HepG2 (cell line): ENCODE data around the gene RAD23A. TPM values are rescaled to one million over a fixed set of nuclear protein-coding genes. Genes with fewer than 3 reads are reported as not detected.

ENCODE experiments used
- ATF7-NPFF ChIP-seq: sonication (generic); formaldehyde crosslinking; IDR thresholded peaks from 2 replicates; pipeline ENCODE4 v1.8.1; 2023; ENCODE audit warnings: mild to moderate bottlenecking, low read depth, missing genetic modification reagents, moderate library complexity
- CSRNP2 ChIP-seq: sonication (generic); formaldehyde crosslinking; conservative IDR thresholded peaks from 2 replicates; pipeline ENCODE4 v1.8.0; 2022; ENCODE audit warnings: low read depth, missing genetic modification reagents
- FOSL1 ChIP-seq: sonication (generic); formaldehyde crosslinking; IDR thresholded peaks from 2 replicates; pipeline ENCODE4 v1.9.0; 2021; ENCODE audit warnings: missing genetic modification reagents, borderline replicate concordance
- HNRNPUL1 ChIP-seq: fragments of 200-400 bp; formaldehyde crosslinking; IDR thresholded peaks from 2 replicates; pipeline ENCODE4 v1.6.1; 2017; ENCODE audit warnings: low read depth, mild to moderate bottlenecking, low read length, moderate library complexity
- ISL2 ChIP-seq: sonication (generic); formaldehyde crosslinking; IDR thresholded peaks from 2 replicates; pipeline ENCODE4 v1.5.0; 2020; ENCODE audit warnings: missing genetic modification reagents
- PAXIP1 ChIP-seq: sonication (generic); formaldehyde crosslinking; conservative IDR thresholded peaks from 2 replicates; pipeline ENCODE4 v1.4.0; 2020; ENCODE audit warnings: mild to moderate bottlenecking, missing genetic modification reagents, moderate library complexity
- PRMT3 ChIP-seq: sonication (generic); formaldehyde crosslinking; IDR thresholded peaks from 2 replicates; pipeline ENCODE4 v1.8.1; 2022; ENCODE audit warnings: low read depth, mild to moderate bottlenecking, moderate library complexity, missing genetic modification reagents, borderline replicate concordance
- SIX1 ChIP-seq: sonication (generic); formaldehyde crosslinking; IDR thresholded peaks from 2 replicates; pipeline ENCODE4 v1.4.0; 2020; ENCODE audit warnings: missing genetic modification reagents, borderline replicate concordance
- SNRNP70 ChIP-seq: fragments of 200-400 bp; formaldehyde crosslinking; IDR thresholded peaks from 2 replicates; pipeline ENCODE4 v1.6.1; 2017; ENCODE audit warnings: mild to moderate bottlenecking, low read depth, low read length, moderate library complexity
- SRSF4 ChIP-seq: fragments of 200-400 bp; formaldehyde crosslinking; IDR thresholded peaks from one replicate; pipeline ENCODE4 v1.6.1; 2018; ENCODE audit warnings: mild to moderate bottlenecking, low read depth, low read length, moderate library complexity; ENCODE audit not compliant: poor library complexity, severe bottlenecking
- ZMAT5 ChIP-seq: sonication (generic); formaldehyde crosslinking; IDR thresholded peaks from 2 replicates; pipeline ENCODE4 v1.5.0; 2020; ENCODE audit warnings: mild to moderate bottlenecking, low read depth, missing genetic modification reagents, borderline replicate concordance
- ZNF138 ChIP-seq: sonication (generic); formaldehyde crosslinking; IDR thresholded peaks from 2 replicates; pipeline ENCODE4 v1.5.0; 2020; ENCODE audit warnings: mild to moderate bottlenecking, low read depth, missing genetic modification reagents
- ZNF44 ChIP-seq: sonication (generic); formaldehyde crosslinking; IDR thresholded peaks from 2 replicates; pipeline ENCODE4 v1.5.1; 2020; ENCODE audit warnings: mild to moderate bottlenecking, missing genetic modification reagents
- ZNF609 ChIP-seq: sonication (generic); formaldehyde crosslinking; IDR thresholded peaks from 2 replicates; pipeline ENCODE4 v1.4.0; 2020; ENCODE audit warnings: mild to moderate bottlenecking, missing genetic modification reagents, borderline replicate concordance
- ZNF615 ChIP-seq: sonication (generic); formaldehyde crosslinking; IDR thresholded peaks from 2 replicates; pipeline ENCODE4 v1.5.0; 2020; ENCODE audit warnings: mild to moderate bottlenecking, missing genetic modification reagents, borderline replicate concordance
- polyA plus RNA-seq, 8 experiments: library from polyadenylated mRNA; depleted of rRNA in 3 of 8; stranded (reverse) in 7 of 8; unstranded in 1 of 8; fragments of >200 nt; fragmentation: Illumina TruSeq in 4 of 8; extraction: Trizol in 4 of 8; gene quantifications; 2 replicates each; pipeline versions ENCODE4 v1.2.1 to v1.2.3, GENCODE V29; 2011 to 2016; ENCODE audit warnings: low read depth in 4 of 8, missing spikeins in 1 of 8, mixed read lengths in 1 of 8; ENCODE audit not compliant: insufficient read depth in 1 of 8
- total RNA-seq, 5 experiments: library from RNA; depleted of rRNA; stranded (reverse); fragments of >200 nt; fragmentation: Illumina TruSeq; extraction: Trizol; gene quantifications; 2 replicates each; pipeline ENCODE4 v1.2.3, GENCODE V29; 2016; ENCODE audit warnings: low read depth in 1 of 5

Gene RAD23A
- total and polyA plus RNA-seq, 2 of the 13 experiments (the other 11 are each of a cell fraction or from before 2014, with no cell fraction given), result 42.5 to 54.2 TPM

- peak; percentile 12 for TF ChIP-seq PAXIP1 (CRISPR knock-in tag)
- TF ChIP-seq ZNF615, result no peak
- no peak for TF ChIP-seq ZNF44
- TF ChIP-seq ATF7-NPFF (CRISPR knock-in tag), result no peak; the same call in none of the 2 replicates
- TF ChIP-seq ZMAT5 (CRISPR knock-in tag), result no peak
- TF ChIP-seq ZNF138 (CRISPR knock-in tag), result no peak
- TF ChIP-seq FOSL1 (CRISPR knock-in tag), result no peak
- 0 out of 2 replicates have a peak, but pooled peaks have one; percentile 43 for TF ChIP-seq HNRNPUL1
- TF ChIP-seq ZNF609 (CRISPR knock-in tag), result peak; percentile 43; the same call in 1 of the 2 replicates
- TF ChIP-seq SRSF4, result no peak
- TF ChIP-seq PRMT3 (CRISPR knock-in tag), result no peak
- peak; percentile 12; the same call in 1 of the 2 replicates for TF ChIP-seq SIX1 (CRISPR knock-in tag)
- TF ChIP-seq SNRNP70, result no peak
- peak; percentile 49 for TF ChIP-seq ISL2 (CRISPR knock-in tag)
- TF ChIP-seq CSRNP2 (CRISPR knock-in tag), result no peak
Measured at GRCh38 chr19:12937927-12938778, 7.5 kb upstream of the RAD23A start, which contains the start of gene CALR (continued).
